ENCODE measurements around the gene SSH2. TPM values are rescaled to one million over a fixed set of nuclear protein-coding genes. Genes with fewer than 3 reads are reported as not detected.

SSH2 gene
- total and polyA plus RNA-seq, 2 donors (not counting 1 experiment from before 2014, with no cell fraction given): 51.5 to 183 TPM

GRCh38 chr17:29744121-29744520, 185.9 kb downstream of the SSH2 start:
- WGBS (ENCODE audit: insufficient coverage): 97% methylated on average over 5 of the region's 10 CpGs
- Histone ChIP-seq H2AFZ (ENCODE audit: insufficient read depth, low read depth, low read length, poor library complexity, severe bottlenecking) (no peak overlapping the region), H3K4me1 (ENCODE audit: control insufficient read depth in 2 of 2, insufficient read depth in 2 of 2, low read length in 2 of 2) (peaks cover 59 to 71% of the 10 kb centered on the region in 2 donors), H3K9ac (ENCODE audit: low read length) (no peak overlapping the region), H3K4me2 (replicated peaks; ENCODE audit: low read depth, low read length, poor library complexity, severe bottlenecking) (no peak overlapping the region), H3K36me3 (replicated peaks in 1 of 2; ENCODE audit: control extremely low read depth in 1 of 2, control insufficient read depth in 1 of 2, extremely low read depth in 1 of 2, insufficient read depth in 2 of 2, low read length in 1 of 2) (peaks cover 6 to 19% of the 10 kb centered on the region in 2 experiments), H3K27me3 (replicated peaks in 1 of 4; ENCODE audit: control extremely low read depth in 1 of 4, control insufficient read depth in 3 of 4, insufficient read depth in 4 of 4, low read length in 3 of 4) (no peaks in the 10 kb centered on the region), H3K9me3 (ENCODE audit: control extremely low read depth in 1 of 3, control insufficient read depth in 2 of 3, insufficient read depth in 1 of 3, low read length in 2 of 3) (no peaks in the 10 kb centered on the region), H3K4me3 (ENCODE audit: control extremely low read depth in 1 of 5, extremely low read depth in 1 of 5, insufficient read depth in 1 of 5, low read depth in 2 of 5, low read length in 4 of 5) (no peak overlapping the region), H3K79me2 (ENCODE audit: control insufficient read depth, insufficient read depth, low read length) (peaks cover 99% of the 10 kb centered on the region), H3K27ac (ENCODE audit: low read length in 2 of 2) (peak overlapping the region in 1 of 2 donors; percentile 62), H4K20me1 (ENCODE audit: control insufficient read depth, insufficient read depth, low read length, poor library complexity, severe bottlenecking) (peaks cover 4% of the 10 kb centered on the region)
- Mint-ChIP-seq H3K4me1 (peaks cover 80% of the 10 kb centered on the region), H3K9me3 (ENCODE audit: insufficient read depth) (no peaks in the 10 kb centered on the region), H3K4me3 (no peak overlapping the region), H3K27me3 (no peaks in the 10 kb centered on the region), H3K27ac (no peak overlapping the region)
- intact Hi-C loops (cut with micrococcal nuclease): loop anchor here (5.0 kb wide), 1 partner anchor 37 kb away; no protein-coding TSS in a partner anchor
- ChIA-PET CTCF (interaction anchor here (0.6 to 3.5 kb wide), 8 partner anchors 11 to 127 kb away, joined by 3 to 14 read pairs (median 4); no protein-coding TSS in a partner anchor), POLR2A (interaction anchor here (0.5 to 1.0 kb wide), 4 partner anchors 11 to 229 kb away, joined by 3 to 6 read pairs (median 3); no protein-coding TSS in a partner anchor)
- DNase-seq: no peak
- no peak for ATAC-seq (ENCODE audit: low read depth)
- TF ChIP-seq CTCF (IDR thresholded peaks at IDR 0.05): no peak
- TF ChIP-seq EZH2 (IDR thresholded peaks at IDR 0.05; ENCODE audit: borderline replicate concordance, insufficient read depth, low read depth, low read length, poor library complexity, severe bottlenecking): no peak

GRCh38 chr17:29742210-29742513, 187.9 kb downstream of the SSH2 start:
- Mint-ChIP-seq H3K9me3 (ENCODE audit: insufficient read depth) (no peaks in the 10 kb centered on the region), H3K4me3 (peak overlapping the region; percentile 37), H3K27me3 (no peaks in the 10 kb centered on the region), H3K4me1 (peaks cover 67% of the 10 kb centered on the region), H3K27ac (peak overlapping the region; percentile 79)
- Histone ChIP-seq H3K9me3 (ENCODE audit: control extremely low read depth in 1 of 3, control insufficient read depth in 2 of 3, insufficient read depth in 1 of 3, low read length in 2 of 3) (no peaks in the 10 kb centered on the region), H3K27me3 (replicated peaks in 1 of 4; ENCODE audit: control extremely low read depth in 1 of 4, control insufficient read depth in 3 of 4, insufficient read depth in 4 of 4, low read length in 3 of 4) (no peaks in the 10 kb centered on the region), H3K9ac (ENCODE audit: low read length) (no peak overlapping the region), H3K27ac (ENCODE audit: low read length in 2 of 2) (peak overlapping the region in 1 of 2 donors; percentile 64), H3K4me1 (ENCODE audit: control insufficient read depth in 2 of 2, insufficient read depth in 2 of 2, low read length in 2 of 2) (peaks cover 49 to 52% of the 10 kb centered on the region in 2 donors), H2AFZ (ENCODE audit: insufficient read depth, low read depth, low read length, poor library complexity, severe bottlenecking) (no peak overlapping the region), H4K20me1 (ENCODE audit: control insufficient read depth, insufficient read depth, low read length, poor library complexity, severe bottlenecking) (no peaks in the 10 kb centered on the region), H3K36me3 (replicated peaks in 1 of 2; ENCODE audit: control extremely low read depth in 1 of 2, control insufficient read depth in 1 of 2, extremely low read depth in 1 of 2, insufficient read depth in 2 of 2, low read length in 1 of 2) (peaks cover 4 to 23% of the 10 kb centered on the region in 2 experiments), H3K79me2 (ENCODE audit: control insufficient read depth, insufficient read depth, low read length) (peaks cover 91% of the 10 kb centered on the region), H3K4me2 (replicated peaks; ENCODE audit: low read depth, low read length, poor library complexity, severe bottlenecking) (no peak overlapping the region), H3K4me3 (ENCODE audit: control extremely low read depth in 1 of 5, extremely low read depth in 1 of 5, insufficient read depth in 1 of 5, low read depth in 2 of 5, low read length in 4 of 5) (no peak overlapping the region)
- ChIA-PET CTCF (interaction anchor here (0.7 to 3.5 kb wide), 6 partner anchors 18 to 1037 kb away, joined by 3 to 14 read pairs (median 4); no protein-coding TSS in a partner anchor), POLR2A (interaction anchor here (0.7 to 1.8 kb wide), 5 partner anchors 12 to 188 kb away, joined by 3 to 9 read pairs (median 7); partner anchors contain the start of gene SSH2)
- TF ChIP-seq CTCF (IDR thresholded peaks at IDR 0.05): no peak
- TF ChIP-seq EZH2 (IDR thresholded peaks at IDR 0.05; ENCODE audit: borderline replicate concordance, insufficient read depth, low read depth, low read length, poor library complexity, severe bottlenecking): no peak
- ATAC-seq (ENCODE audit: low read depth) (peak; percentile 25), DNase-seq (peak; percentile 35)
- intact Hi-C loops (cut with micrococcal nuclease): loop anchor here (5.0 kb wide), 1 partner anchor 35 kb away; no protein-coding TSS in a partner anchor
- 83% methylated on average over 1 of the region's 3 CpGs for WGBS (ENCODE audit: insufficient coverage)

Data from B cell (primary cell).